Left ventricle myocardium inferior (tissue), 1 donor: ENCODE results near the gene DLX1. TPM values are rescaled to one million over a fixed set of nuclear protein-coding genes. Genes with fewer than 3 reads are reported as not detected.

Experiments used
- DNase-seq: peaks from one replicate; pipeline ENCODE4 v3.0.0-alpha.2; 2020
- H3K27ac ChIP-seq: fragments of 200-600 bp; replicated peaks from 2 replicates; pipeline ENCODE4 v1.8.0; 2021
- H3K27me3 ChIP-seq: fragments of 200-600 bp; 2 replicates; pipeline ENCODE4 v1.8.0; 2021; ENCODE audit warnings: low read depth
- H3K36me3 ChIP-seq: fragments of 200-600 bp; 2 replicates; pipeline ENCODE4 v1.8.0; 2021
- H3K4me1 ChIP-seq: fragments of 200-600 bp; 2 replicates; pipeline ENCODE4 v1.8.0; 2021
- H3K4me3 ChIP-seq: fragments of 200-600 bp; 2 replicates; pipeline ENCODE4 v1.8.0; 2021; ENCODE audit warnings: mild to moderate bottlenecking, moderate library complexity
- H3K9me3 ChIP-seq: fragments of 200-600 bp; replicated peaks from 2 replicates; pipeline ENCODE4 v1.8.0; 2021
- CTCF ChIP-seq: fragments of 200-600 bp; IDR thresholded peaks from 2 replicates; pipeline ENCODE4 v1.8.0; 2021; ENCODE audit warnings: antibody characterized with exemption, mild to moderate bottlenecking, borderline replicate concordance
- intact Hi-C: fragments of 100-400 bp; cut with micrococcal nuclease; formaldehyde crosslinking; loops from one replicate; pipeline ENCODE4 v1.11.0; 2022
- total RNA-seq: library from RNA; stranded (reverse); fragmentation: NEBNext Ultra II Directional; extraction: Animal tissue kit (Norgen Biotek cat#: 25700); gene quantifications from one replicate; pipeline ENCODE4 v1.2.1, GENCODE V29; 2021
- donor health status: DM: no; HTN: yes; CAD: no; lungs with severe emphysema.

DLX1 gene
- total RNA-seq, 1 donor from 2014 or later = not detected

GRCh38 chr2:172070936-172071335, 14.4 kb upstream of the DLX1 start:
- Histone ChIP-seq H3K36me3 (peaks cover 6% of the 10 kb centered on the region), H3K9me3 (no peaks in the 10 kb centered on the region), H3K27me3 (peaks cover 5% of the 10 kb centered on the region), H3K27ac (no peak overlapping the region), H3K4me1 (no peaks in the 10 kb centered on the region), H3K4me3 (no peak overlapping the region)
- no peak for DNase-seq
- intact Hi-C loops = no loop called here
- no peak for TF ChIP-seq CTCF

- H3K4me3 ChIP-seq = no peak overlapping the region
- H3K27ac ChIP-seq = no peak overlapping the region
- intact Hi-C loops = no loop called here
- H3K27me3 ChIP-seq = peaks cover 5% of the 10 kb centered on the region
- no peaks in the 10 kb centered on the region for H3K4me1 ChIP-seq
- H3K9me3 ChIP-seq = no peaks in the 10 kb centered on the region
- H3K36me3 ChIP-seq = no peaks in the 10 kb centered on the region
- no peak for DNase-seq
- TF ChIP-seq CTCF = no peak
Measured at GRCh38 chr2:172072303-172072702, 13.0 kb upstream of the DLX1 start.

GRCh38 chr2:172072706-172073105, 12.6 kb upstream of the DLX1 start:
- no peak overlapping the region for H3K27ac ChIP-seq
- H3K36me3 ChIP-seq = no peaks in the 10 kb centered on the region
- intact Hi-C loops = no loop called here
- no peak for TF ChIP-seq CTCF
- H3K4me3 ChIP-seq = no peak overlapping the region
- no peaks in the 10 kb centered on the region for H3K4me1 ChIP-seq
- H3K27me3 ChIP-seq = peaks cover 5% of the 10 kb centered on the region
- DNase-seq = no peak
- no peaks in the 10 kb centered on the region for H3K9me3 ChIP-seq

GRCh38 chr2:172073518-172073917, 11.8 kb upstream of the DLX1 start:
- DNase-seq = no peak
- intact Hi-C loops = no loop called here
- Histone ChIP-seq H3K4me3 (no peak overlapping the region), H3K27me3 (peaks cover 11% of the 10 kb centered on the region), H3K27ac (no peak overlapping the region), H3K9me3 (no peaks in the 10 kb centered on the region), H3K4me1 (no peaks in the 10 kb centered on the region), H3K36me3 (no peaks in the 10 kb centered on the region)
- TF ChIP-seq CTCF = no peak

- no peak overlapping the region for H3K27ac ChIP-seq
- no peak for DNase-seq
- intact Hi-C loops = no loop called here
- peaks cover 19% of the 10 kb centered on the region for H3K27me3 ChIP-seq
- TF ChIP-seq CTCF = no peak
- no peaks in the 10 kb centered on the region for H3K9me3 ChIP-seq
- H3K4me1 ChIP-seq = no peaks in the 10 kb centered on the region
- no peaks in the 10 kb centered on the region for H3K36me3 ChIP-seq
- no peak overlapping the region for H3K4me3 ChIP-seq
Measured at GRCh38 chr2:172074254-172074653, 11.1 kb upstream of the DLX1 start.

- Histone ChIP-seq H3K9me3 (no peaks in the 10 kb centered on the region), H3K36me3 (no peaks in the 10 kb centered on the region), H3K4me1 (peaks cover 16% of the 10 kb centered on the region), H3K27me3 (peaks cover 70% of the 10 kb centered on the region), H3K27ac (no peak overlapping the region), H3K4me3 (no peak overlapping the region)
- no peak for DNase-seq
- intact Hi-C loops = no loop called here
- TF ChIP-seq CTCF = no peak
Measured at GRCh38 chr2:172079416-172079815, 5.9 kb upstream of the DLX1 start.
